ACHN (cell line): Measurements from ENCODE around the gene BGN.

ENCODE experiments used
- DNase-seq: peaks from one replicate; pipeline ENCODE4 v3.0.0-alpha.2; 2015
- in situ Hi-C: cut with HindIII; loops from 2 replicates; pipeline ENCODE4 v1.10.0; 2017; ENCODE audit warnings: low sequenced_read_pairs, low pct_ligation_motif_present, low pct_unique_long_range_greater_than_20kb

Gene BGN

GRCh38 chrX:153476666-153477363 is 18.0 kb upstream of the BGN start:
- in situ Hi-C loops = no loop called here

DNA sequence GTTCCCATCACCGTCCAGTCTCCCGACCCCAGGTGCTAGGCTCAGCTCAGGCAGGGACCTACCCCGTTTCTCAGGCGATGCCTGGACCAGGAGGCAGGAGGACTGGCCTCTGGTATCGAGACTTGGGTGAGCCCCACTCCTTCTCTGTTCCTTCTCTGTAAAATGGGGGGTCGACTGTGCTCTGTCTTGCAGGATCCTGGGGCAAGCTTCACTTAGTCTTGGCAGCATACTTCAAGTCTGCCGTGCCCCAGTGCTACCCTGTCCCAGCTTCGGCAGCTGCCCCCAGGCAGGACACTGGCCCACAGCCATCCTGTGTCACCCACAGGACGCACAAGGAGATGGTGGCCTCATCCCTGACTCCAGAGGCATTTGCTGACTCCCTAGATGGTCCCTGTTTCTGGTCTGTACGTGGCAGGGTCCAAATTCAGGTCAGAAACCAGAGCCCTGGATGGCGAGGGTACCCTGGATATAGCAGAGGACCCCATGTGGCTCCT is 17.4 kb upstream of the BGN start:
- in situ Hi-C loops = no loop called here
- DNase-seq = no peak

More at GRCh38 chrX:153476666-153477363, 18.0 kb upstream of the BGN start:
- no peak for DNase-seq

GRCh38 chrX:153477901-153478300 is 16.9 kb upstream of the BGN start:
- in situ Hi-C loops = no loop called here
- DNase-seq = no peak

DNA sequence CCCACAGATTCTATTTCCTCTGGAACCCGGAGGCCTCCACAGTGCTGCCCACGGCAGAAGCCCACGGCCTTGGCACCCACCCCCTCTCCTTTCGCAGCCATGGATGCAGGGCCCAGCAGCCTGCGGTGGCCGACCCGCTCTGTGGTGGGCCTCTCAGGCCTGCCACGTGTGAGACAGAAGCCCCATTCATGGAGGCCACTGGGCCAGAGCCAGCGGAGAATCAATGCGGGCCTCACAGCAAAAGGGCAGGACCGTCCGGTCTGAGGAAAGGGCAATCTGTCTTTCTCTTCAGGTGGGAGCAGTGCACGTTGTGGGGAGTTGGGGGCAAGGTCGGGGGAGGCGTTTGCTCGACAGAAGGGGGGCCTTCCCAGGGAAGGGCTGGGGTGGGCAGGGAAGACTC is 16.0 kb upstream of the BGN start:
- in situ Hi-C loops = no loop called here
- no peak for DNase-seq

GRCh38 chrX:153481043-153481442 is 13.7 kb upstream of the BGN start:
- no peak for DNase-seq

GRCh38 chrX:153482376-153483015 is 12.3 kb upstream of the BGN start:
- in situ Hi-C loops = no loop called here
- no peak for DNase-seq

More at GRCh38 chrX:153481043-153481442, 13.7 kb upstream of the BGN start:
- in situ Hi-C loops = no loop called here

DNA sequence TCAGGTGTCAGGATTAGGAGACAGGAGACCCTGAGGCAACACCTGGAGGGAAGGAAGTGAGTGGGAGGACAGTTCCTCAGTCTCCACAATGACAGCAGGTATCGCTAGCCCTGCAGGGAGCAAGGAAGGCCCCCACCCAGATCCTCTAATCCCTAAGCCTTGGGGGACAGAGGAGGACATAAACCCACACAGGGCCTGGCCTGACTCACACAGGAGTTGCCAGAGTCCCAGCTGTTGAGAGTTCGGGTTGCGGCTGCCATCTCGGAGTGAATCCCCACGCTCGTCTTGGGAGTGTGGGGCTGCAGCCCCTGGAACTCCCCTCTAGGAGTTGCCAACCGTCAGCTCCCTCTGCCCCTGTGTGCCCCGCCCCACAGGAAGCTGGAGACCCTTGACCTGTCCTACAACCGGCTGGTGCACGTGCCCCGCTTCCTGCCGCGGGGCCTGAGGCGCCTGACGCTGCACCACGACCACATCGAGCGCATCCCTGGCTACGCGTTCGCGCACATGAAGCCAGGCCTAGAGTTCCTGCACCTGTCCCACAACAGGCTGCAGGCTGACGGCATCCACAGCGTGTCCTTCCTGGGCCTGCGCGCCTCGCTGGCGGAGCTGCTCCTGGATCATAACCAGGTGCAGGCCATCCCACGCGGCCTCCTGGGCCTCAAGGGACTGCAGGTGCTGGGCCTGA is 9.2 kb upstream of the BGN start:
- in situ Hi-C loops = no loop called here

DNA sequence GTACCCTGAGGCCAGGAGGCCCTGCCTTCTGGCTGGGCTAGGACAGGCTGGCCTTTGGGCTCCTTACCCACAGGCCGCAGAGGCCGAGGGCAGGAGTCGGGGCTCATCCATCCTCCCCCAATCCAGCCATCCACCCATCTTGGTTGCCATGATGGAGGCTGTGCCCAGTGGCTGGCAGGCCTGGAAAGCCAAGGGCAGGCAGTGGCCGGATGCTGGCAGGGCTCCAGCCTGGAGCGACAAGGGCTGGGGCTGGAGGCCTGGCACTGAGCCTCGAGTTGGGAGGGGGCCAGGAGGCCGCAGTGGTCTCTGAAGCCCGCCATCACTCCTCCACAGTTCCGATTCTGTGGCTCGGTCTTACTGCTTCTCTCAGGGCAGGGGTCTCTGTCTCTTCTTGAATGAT is 8.6 kb upstream of the BGN start:
- in situ Hi-C loops = no loop called here
- DNase-seq = no peak

More for the DNA sequence above, 9.2 kb upstream of the BGN start:
- DNase-seq = no peak

- in situ Hi-C loops = no loop called here
- no peak for DNase-seq
Measured at GRCh38 chrX:153487590-153488071, 7.1 kb upstream of the BGN start.

DNA sequence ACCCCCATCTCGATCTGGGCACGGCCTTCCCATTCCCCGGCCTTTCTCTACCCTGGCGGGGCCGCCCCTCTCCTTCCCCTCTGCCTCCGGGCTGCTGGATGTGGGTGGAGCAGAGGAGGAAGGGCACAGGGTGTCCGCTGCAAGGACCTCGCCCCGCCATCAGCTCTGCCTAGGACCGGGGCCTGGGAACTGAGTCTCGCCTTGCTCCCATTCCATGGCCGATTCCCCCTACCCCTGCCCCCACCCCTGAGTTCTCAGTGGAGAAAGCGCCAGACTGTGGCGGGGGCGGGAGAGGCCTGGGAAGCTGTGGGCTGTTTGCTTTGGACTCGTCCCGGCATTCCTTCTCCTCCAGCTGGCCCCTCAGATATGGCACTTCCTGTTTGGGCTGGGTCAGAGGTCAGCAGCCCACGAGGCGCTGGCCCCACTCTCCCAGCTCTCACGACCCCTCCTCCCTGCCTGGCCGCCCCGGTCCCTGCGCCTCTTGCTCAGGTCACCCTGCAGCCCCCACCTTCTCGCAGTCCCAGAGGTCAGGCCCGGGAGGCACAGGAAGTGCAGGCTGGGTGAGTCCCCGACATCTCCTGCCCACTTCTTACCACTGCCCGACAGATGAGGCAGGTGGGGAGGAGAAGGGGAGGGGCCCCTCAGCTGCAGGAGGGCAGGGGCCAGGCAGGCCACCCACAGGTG is 6.4 kb upstream of the BGN start:
- no peak for DNase-seq
- in situ Hi-C loops = no loop called here

DNA sequence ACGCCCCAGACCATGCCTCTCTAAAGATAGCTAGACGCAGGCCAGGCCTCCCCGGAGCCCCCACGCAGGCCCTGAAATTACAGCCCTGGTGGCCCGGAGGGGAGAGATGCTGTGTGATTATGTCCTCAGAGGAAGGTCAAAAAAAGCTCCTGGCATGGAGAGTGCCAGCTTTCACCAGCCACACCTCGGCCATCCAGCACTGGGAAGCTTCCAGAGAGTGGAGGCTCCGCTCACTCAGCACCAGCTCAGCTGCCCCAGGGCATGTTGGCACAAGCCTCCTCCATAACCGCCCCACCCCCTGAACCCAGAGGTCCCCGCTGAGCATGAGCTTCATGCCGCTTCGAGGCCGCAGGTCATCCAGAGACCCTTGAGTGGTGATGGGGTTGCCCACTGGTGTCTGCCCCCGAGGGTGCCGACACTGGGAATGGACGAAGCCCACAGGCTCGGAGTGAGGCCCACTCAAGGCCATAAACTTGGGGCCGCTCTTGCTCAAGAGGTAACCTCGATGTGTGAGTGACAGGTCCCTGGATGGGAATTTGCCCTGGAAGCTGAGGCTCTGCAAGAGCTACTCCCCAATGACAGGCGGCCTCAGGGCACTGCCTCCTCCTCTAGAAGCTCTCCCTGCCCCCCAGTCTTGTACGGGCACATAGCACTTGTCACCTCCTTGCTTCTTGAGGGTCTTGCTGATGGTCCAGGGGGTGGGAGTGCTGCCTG is 4.4 kb upstream of the BGN start:
- no peak for DNase-seq
- in situ Hi-C loops = no loop called here

- no peak for DNase-seq
- in situ Hi-C loops = no loop called here
Measured at GRCh38 chrX:153491351-153491914, 3.3 kb upstream of the BGN start.

GRCh38 chrX:153491918-153492317 is 2.9 kb upstream of the BGN start:
- in situ Hi-C loops = no loop called here

GRCh38 chrX:153492543-153492942 is 2.2 kb upstream of the BGN start:
- in situ Hi-C loops = no loop called here
- no peak for DNase-seq

More at GRCh38 chrX:153491918-153492317, 2.9 kb upstream of the BGN start:
- no peak for DNase-seq

DNA sequence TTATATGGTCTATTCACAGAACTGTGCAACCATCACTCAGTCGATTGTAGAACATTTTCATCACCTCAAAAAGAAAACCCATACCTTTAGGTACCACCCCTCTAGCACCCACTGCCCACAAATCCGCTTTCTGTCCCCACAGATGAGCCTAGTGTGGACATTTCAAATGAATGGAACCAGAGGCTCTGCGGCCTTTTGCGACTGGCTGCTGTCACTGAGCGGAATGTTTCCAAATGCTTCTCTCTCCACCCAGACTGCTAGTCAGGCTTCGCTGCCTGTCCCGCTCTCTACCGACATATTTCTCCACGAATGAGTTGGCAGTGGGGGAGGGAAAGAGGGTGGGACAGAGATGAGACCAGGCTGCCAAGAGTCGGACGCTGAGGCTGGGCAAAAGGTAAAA is 1.7 kb upstream of the BGN start:
- in situ Hi-C loops = no loop called here
- no peak for DNase-seq

GRCh38 chrX:153494061-153494460 is 719 bp upstream of the BGN start:
- DNase-seq = no peak
- in situ Hi-C loops = no loop called here

- DNase-seq = no peak
- in situ Hi-C loops = no loop called here
Measured at GRCh38 chrX:153495362-153495751, 577 bp downstream of the BGN start.
